KMS-11 (cell line): ENCODE measurements around the gene HNRNPU.

Experiments
- H2AFZ ChIP-seq: fragments of 200-600 bp; sonication (generic); 2 replicates; pipeline ENCODE4 v1.6.1; 2016; ENCODE audit warnings: antibody characterized with exemption, mixed run types, low read depth
- H3K27ac ChIP-seq: fragments of 200-600 bp; sonication (generic); 2 replicates; pipeline ENCODE4 v1.6.1; 2016; ENCODE audit warnings: mild to moderate bottlenecking, mixed run types
- H3K27me3 ChIP-seq: fragments of 200-600 bp; sonication (generic); 2 replicates; pipeline ENCODE4 v1.6.1; 2017; ENCODE audit warnings: mild to moderate bottlenecking, low read depth, mixed run types, moderate library complexity; ENCODE audit not compliant: insufficient read depth
- H3K36me3 ChIP-seq: fragments of 200-600 bp; sonication (generic); 2 replicates; pipeline ENCODE4 v1.6.1; 2017; ENCODE audit warnings: mild to moderate bottlenecking, mixed run types; ENCODE audit not compliant: insufficient read depth
- H3K4me1 ChIP-seq: fragments of 200-600 bp; sonication (generic); 2 replicates; pipeline ENCODE4 v1.6.1; 2016; ENCODE audit warnings: mild to moderate bottlenecking, low read depth, mixed run types; ENCODE audit not compliant: poor library complexity, severe bottlenecking
- H3K4me2 ChIP-seq: fragments of 200-600 bp; sonication (generic); 2 replicates; pipeline ENCODE4 v1.7.0; 2016; ENCODE audit warnings: mild to moderate bottlenecking, mixed run types
- H3K4me3 ChIP-seq: fragments of 200-600 bp; sonication (generic); IDR thresholded peaks from 2 replicates; pipeline ENCODE4 v1.6.1; 2017; ENCODE audit warnings: low read depth, low read length, mixed read lengths; ENCODE audit not compliant: insufficient read depth
- H3K79me2 ChIP-seq: fragments of 200-600 bp; sonication (generic); 2 replicates; pipeline ENCODE4 v1.6.1; 2016; ENCODE audit warnings: low read depth, mixed run types; ENCODE audit not compliant: insufficient read depth
- H3K9ac ChIP-seq: fragments of 200-600 bp; sonication (generic); 2 replicates; pipeline ENCODE4 v1.6.1; 2016; ENCODE audit warnings: mild to moderate bottlenecking, mixed run types
- H4K20me1 ChIP-seq: fragments of 200-600 bp; sonication (generic); 2 replicates; pipeline ENCODE4 v1.6.1; 2016; ENCODE audit warnings: mild to moderate bottlenecking, mixed run types; ENCODE audit not compliant: insufficient read depth
- TF ChIP-seq, protein P1 (sequence below): fragments of 200-600 bp; sonication (generic); conservative IDR thresholded peaks from 2 replicates; pipeline ENCODE4 v1.6.1; 2017; ENCODE audit warnings: low read depth, mild to moderate bottlenecking, antibody characterized with exemption, low read length, moderate library complexity, mixed read lengths

HNRNPU gene

DNA sequence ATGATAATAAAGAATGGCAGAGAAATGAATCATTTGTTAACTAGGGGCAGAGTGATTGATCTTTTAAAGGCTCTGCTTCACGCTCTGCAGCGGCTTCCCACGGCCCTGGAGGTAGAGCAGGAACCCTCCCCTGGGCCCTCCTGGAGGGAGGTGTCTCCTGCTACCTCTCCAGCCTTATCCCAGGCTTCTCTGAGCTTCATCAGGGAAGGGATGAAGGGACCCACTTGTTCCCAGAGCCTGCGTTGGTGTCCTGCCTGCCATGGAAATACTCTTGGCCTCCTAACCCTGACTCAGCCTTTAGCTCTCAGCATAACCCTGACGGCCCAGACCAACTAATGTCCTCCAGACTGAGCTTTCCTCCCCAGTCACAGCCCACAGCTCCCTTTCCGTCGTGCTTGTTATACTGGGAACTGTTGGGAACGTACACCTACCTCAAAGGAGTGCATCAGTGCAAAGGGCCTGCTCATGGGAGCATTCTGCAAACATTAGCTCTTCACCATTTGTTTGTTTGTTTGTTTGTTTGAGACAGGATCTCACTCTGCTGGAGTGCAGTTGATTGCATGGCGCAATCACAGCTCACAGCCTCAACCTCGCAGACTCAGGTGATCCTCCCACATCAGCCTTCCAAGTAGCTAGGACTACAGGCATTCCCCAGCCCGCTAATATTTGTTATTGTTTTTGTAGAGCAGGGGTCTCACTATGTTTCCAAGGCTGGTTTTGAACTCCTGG lies 17.4 kb upstream of the HNRNPU start:
- Histone ChIP-seq H3K4me3 (no peak overlapping the region), H3K79me2 (no peaks in the 10 kb centered on the region), H3K27ac (no peak overlapping the region), H4K20me1 (no peaks in the 10 kb centered on the region), H3K27me3 (no peaks in the 10 kb centered on the region; the same call in 1 of the 2 replicates), H3K9ac (no peak overlapping the region), H3K36me3 (no peaks in the 10 kb centered on the region), H3K4me2 (no peak overlapping the region), H2AFZ (no peak overlapping the region), H3K4me1 (no peaks in the 10 kb centered on the region)
- TF ChIP-seq, protein P1, sequence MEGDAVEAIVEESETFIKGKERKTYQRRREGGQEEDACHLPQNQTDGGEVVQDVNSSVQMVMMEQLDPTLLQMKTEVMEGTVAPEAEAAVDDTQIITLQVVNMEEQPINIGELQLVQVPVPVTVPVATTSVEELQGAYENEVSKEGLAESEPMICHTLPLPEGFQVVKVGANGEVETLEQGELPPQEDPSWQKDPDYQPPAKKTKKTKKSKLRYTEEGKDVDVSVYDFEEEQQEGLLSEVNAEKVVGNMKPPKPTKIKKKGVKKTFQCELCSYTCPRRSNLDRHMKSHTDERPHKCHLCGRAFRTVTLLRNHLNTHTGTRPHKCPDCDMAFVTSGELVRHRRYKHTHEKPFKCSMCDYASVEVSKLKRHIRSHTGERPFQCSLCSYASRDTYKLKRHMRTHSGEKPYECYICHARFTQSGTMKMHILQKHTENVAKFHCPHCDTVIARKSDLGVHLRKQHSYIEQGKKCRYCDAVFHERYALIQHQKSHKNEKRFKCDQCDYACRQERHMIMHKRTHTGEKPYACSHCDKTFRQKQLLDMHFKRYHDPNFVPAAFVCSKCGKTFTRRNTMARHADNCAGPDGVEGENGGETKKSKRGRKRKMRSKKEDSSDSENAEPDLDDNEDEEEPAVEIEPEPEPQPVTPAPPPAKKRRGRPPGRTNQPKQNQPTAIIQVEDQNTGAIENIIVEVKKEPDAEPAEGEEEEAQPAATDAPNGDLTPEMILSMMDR: no peak

DNA sequence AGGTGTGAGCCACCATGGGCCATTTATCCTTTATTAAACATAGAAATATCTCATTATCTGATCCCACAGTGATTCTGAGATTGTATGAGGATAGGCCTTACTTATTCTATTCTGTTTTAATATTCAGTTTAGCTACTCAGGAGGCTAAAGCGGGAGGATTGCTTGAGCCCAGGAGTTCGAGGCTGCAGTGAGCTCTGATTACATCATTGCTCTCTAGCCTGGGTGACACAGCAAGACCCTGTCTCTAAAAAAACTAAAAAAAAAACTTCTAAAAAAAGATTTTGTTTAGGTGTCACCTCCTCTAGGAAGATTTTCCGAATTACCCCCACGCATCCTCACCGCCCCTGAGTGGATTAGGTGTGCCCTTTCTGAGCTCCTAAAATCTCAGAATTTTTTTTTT lies 14.3 kb upstream of the HNRNPU start:
- Histone ChIP-seq H3K79me2 (no peaks in the 10 kb centered on the region), H3K36me3 (no peaks in the 10 kb centered on the region), H3K4me1 (no peaks in the 10 kb centered on the region), H3K27ac (no peak overlapping the region), H3K9ac (no peak overlapping the region), H3K4me3 (no peak overlapping the region), H3K4me2 (no peak overlapping the region), H2AFZ (no peak overlapping the region), H3K27me3 (no peaks in the 10 kb centered on the region), H4K20me1 (no peaks in the 10 kb centered on the region)
- TF ChIP-seq, protein P1: no peak

DNA sequence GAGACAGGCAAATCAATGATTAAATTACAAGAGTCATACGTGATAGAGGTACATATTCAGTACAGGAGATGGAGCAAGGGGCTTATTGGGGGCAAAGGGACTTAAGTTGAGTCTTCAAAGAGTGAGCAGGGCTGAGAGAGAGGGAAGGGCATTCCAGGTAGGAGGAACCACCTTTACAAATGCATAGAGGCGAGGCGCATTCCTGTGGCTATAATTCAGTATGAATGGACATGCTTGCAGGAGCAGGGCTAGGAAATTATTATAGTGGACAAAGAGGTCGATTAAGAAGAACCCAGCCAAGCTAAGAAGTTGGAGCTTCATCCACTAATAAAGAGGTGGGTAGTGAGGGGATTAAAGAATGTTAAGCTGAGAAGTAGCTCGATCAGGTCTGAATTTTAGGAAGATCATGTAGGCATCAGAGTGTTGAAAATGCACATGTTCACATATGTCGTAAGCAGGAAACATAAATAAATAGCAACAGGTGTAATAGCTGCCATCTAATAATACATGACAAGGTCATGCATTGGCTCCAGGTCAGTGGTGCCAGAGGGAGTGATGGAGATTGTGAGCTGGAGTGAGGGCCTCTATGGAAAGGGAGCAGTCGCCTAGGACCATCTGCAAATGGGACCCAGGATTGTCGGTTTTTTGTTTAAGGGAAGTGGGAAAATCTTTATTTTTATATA lies 12.0 kb upstream of the HNRNPU start:
- no peaks in the 10 kb centered on the region for H3K36me3 ChIP-seq
- H3K27ac ChIP-seq: no peak overlapping the region
- H3K79me2 ChIP-seq: no peaks in the 10 kb centered on the region
- no peak overlapping the region for H3K4me3 ChIP-seq
- no peak overlapping the region for H3K4me2 ChIP-seq
- no peak overlapping the region for H3K9ac ChIP-seq
- no peaks in the 10 kb centered on the region for H3K4me1 ChIP-seq
- H3K27me3 ChIP-seq: no peaks in the 10 kb centered on the region
- H2AFZ ChIP-seq: no peak overlapping the region
- TF ChIP-seq, protein P1: no peak
- no peaks in the 10 kb centered on the region for H4K20me1 ChIP-seq

DNA sequence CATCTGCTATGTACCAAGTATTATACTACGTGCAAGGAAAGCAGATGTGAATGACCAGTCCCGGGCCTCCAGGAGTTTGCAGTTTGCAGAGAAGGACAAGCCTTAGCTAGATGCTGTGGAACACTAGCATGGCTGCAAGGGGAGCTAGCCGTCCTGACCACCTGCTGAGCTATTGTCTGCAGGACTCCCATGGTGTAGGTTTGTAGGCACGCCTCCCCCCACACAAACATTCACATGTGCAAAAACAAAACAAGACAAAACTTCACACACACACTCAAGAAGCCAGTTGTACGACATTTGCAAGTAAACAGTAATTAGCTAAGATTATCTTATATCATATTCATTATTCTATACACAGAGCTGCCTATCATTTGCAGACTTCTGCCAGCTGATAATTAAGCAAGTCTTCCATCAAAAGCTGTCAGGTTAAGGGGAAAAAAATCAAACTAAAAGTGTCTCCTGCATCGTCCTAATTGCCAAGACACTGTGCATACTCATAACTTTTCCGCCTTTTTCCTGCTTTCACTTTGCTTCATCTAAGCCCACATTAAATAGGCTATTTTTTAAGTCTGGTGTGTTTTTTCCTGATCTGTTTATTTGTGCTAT lies 10.7 kb upstream of the HNRNPU start:
- H2AFZ ChIP-seq: no peak overlapping the region
- H3K79me2 ChIP-seq: no peaks in the 10 kb centered on the region
- H3K4me2 ChIP-seq: no peak overlapping the region
- H4K20me1 ChIP-seq: no peaks in the 10 kb centered on the region
- no peak overlapping the region for H3K4me3 ChIP-seq
- no peaks in the 10 kb centered on the region for H3K36me3 ChIP-seq
- TF ChIP-seq, protein P1: no peak
- H3K4me1 ChIP-seq: no peaks in the 10 kb centered on the region
- no peaks in the 10 kb centered on the region for H3K27me3 ChIP-seq
- no peak overlapping the region for H3K9ac ChIP-seq
- no peak overlapping the region for H3K27ac ChIP-seq
